HepG2 (cell line): ENCODE results near the gene UBL5. TPM values are rescaled to one million over a fixed set of nuclear protein-coding genes. Genes with fewer than 3 reads are reported as not detected.
"Not testable (repeated sequence)": the region's sequence is repeated elsewhere in the genome, so short reads cannot be mapped to it uniquely, and the experiment has no call there.

ENCODE experiments used
- ATAC-seq: fragments of 200-7000 bp; cut with Tn5 transposase; 3 replicates; pipeline ENCODE4 v1.9.1; 2020; ENCODE audit warnings: mild to moderate bottlenecking, moderate library complexity
- BruUV-seq: library from RNA; stranded (reverse); fragments of 400-500 nt; replicated peaks from 2 replicates; lab custom pipeline; 2021; lab: Mats Ljungman, UMichigan
- CTCF ChIA-PET: fragments of 300-600 bp; formaldehyde crosslinking; extraction: SDS; loops from one replicate; lab custom pipeline; 2021; ENCODE audit warnings: low total read pairs, inconsistent platforms, low intra/inter-chr PET ratio; lab: Yijun Ruan, JAX
- POLR2A ChIA-PET: fragments of 350-600 bp; sonication (Branson Sonifier 250); formaldehyde crosslinking; loops from one replicate; lab custom pipeline; 2020; ENCODE audit warnings: antibody characterized with exemption, inconsistent platforms; lab: Yijun Ruan, JAX
- DNase-seq: peaks from one replicate; pipeline ENCODE4 v3.0.0-alpha.2; 2015; ENCODE audit warnings: low spot score
- FAIRE-seq: peaks from 3 replicates; lab custom pipeline; 2011; peaks lifted over from hg19 to GRCh38; lab: Jason Lieb, UNC
- H2AFZ ChIP-seq: one replicate; pipeline ENCODE4 v1.6.1; 2011; ENCODE audit warnings: low read length, inconsistent platforms
- H3K27ac ChIP-seq: fragments of 300-600 bp; 3 replicates; pipeline ENCODE4 v1.8.0; 2011; ENCODE audit warnings: mixed run types, mild to moderate bottlenecking, mixed read lengths, low read length, inconsistent platforms; ENCODE audit not compliant: insufficient read depth; ENCODE audit errors: extremely low read length
- H3K27me3 ChIP-seq, 2 experiments: fragments of 200-600 bp in 1 of 2; 2 replicates in 1 of 2; 3 replicates in 1 of 2; pipeline versions ENCODE4 v1.6.0 to v1.8.0; 2011; ENCODE audit warnings: low read length in 2 of 2, mild to moderate bottlenecking in 2 of 2, moderate library complexity in 2 of 2, inconsistent platforms in 1 of 2; ENCODE audit not compliant: insufficient read depth in 2 of 2, control insufficient read depth in 1 of 2
- H3K36me3 ChIP-seq, 2 experiments: fragments of 200-600 bp in 1 of 2; replicated peaks in 1 of 2; 2 replicates in 1 of 2; 3 replicates in 1 of 2; pipeline versions ENCODE4 v1.5.1 to v1.8.0; 2011; ENCODE audit warnings: low read length in 2 of 2, inconsistent platforms in 1 of 2; ENCODE audit not compliant: insufficient read depth in 2 of 2, control insufficient read depth in 1 of 2
- H3K4me1 ChIP-seq: 2 replicates; pipeline ENCODE4 v1.5.1; 2012; ENCODE audit warnings: low read length, inconsistent platforms; ENCODE audit not compliant: insufficient read depth
- H3K4me2 ChIP-seq: 2 replicates; pipeline ENCODE4 v1.6.0; 2011; ENCODE audit warnings: low read depth, low read length, inconsistent platforms
- H3K4me3 ChIP-seq, 3 experiments: fragments of 200-600 bp in 1 of 3; sonication (generic), shearing (Covaris generic) in 1 of 3; replicated peaks in 1 of 3; 2 replicates each; pipeline ENCODE4 v1.5.1; 2011 to 2016; ENCODE audit warnings: low read length in 3 of 3, inconsistent platforms in 2 of 3, low read depth in 2 of 3, mild to moderate bottlenecking in 2 of 3, control low read depth in 1 of 3, mixed read lengths in 1 of 3; ENCODE audit not compliant: insufficient read depth in 1 of 3
- H3K79me2 ChIP-seq: one replicate; pipeline ENCODE4 v1.6.1; 2011; ENCODE audit warnings: low read length, inconsistent platforms; ENCODE audit not compliant: insufficient read depth
- H3K9ac ChIP-seq: 2 replicates; pipeline ENCODE4 v1.6.0; 2011; ENCODE audit warnings: mild to moderate bottlenecking, low read depth, low read length, inconsistent platforms; ENCODE audit not compliant: insufficient read depth
- H3K9me3 ChIP-seq: 2 replicates; pipeline ENCODE4 v1.5.1; 2012; ENCODE audit warnings: mild to moderate bottlenecking, low read length
- H4K20me1 ChIP-seq: 2 replicates; pipeline ENCODE4 v1.6.0; 2011; ENCODE audit warnings: inconsistent platforms, mild to moderate bottlenecking, low read length, moderate library complexity; ENCODE audit not compliant: insufficient read depth
- RCOR2 ChIP-seq: IDR thresholded peaks from 2 replicates; pipeline ENCODE4 v1.6.1; 2016; ENCODE audit warnings: missing biosample characterization, missing genetic modification reagents
- ZNF883 ChIP-seq: sonication (generic); formaldehyde crosslinking; IDR thresholded peaks from 2 replicates; pipeline ENCODE4 v1.5.1; 2020; ENCODE audit warnings: mild to moderate bottlenecking, missing genetic modification reagents; ENCODE audit errors: not compliant biosample characterization
- WGBS: methylation state at CpG from one replicate; pipeline ENCODE4 v1.1.6; 2017; ENCODE audit warnings: low lambda C conversion rate; 5-methylcytosine and 5-hydroxymethylcytosine counted together
- in situ Hi-C: cut with HindIII; loops from 2 replicates; pipeline ENCODE4 v1.10.0; 2017; ENCODE audit warnings: low pct_unique_long_range_greater_than_20kb; ENCODE audit not compliant: extremely low pct_ligation_motif_present
- intact Hi-C: fragments of 100-400 bp; cut with micrococcal nuclease; formaldehyde crosslinking; loops from one replicate; pipeline ENCODE4 v1.10.0; 2022; ENCODE audit not compliant: unreplicated experiment
- polyA plus RNA-seq, 8 experiments: library from polyadenylated mRNA; depleted of rRNA in 3 of 8; stranded (reverse) in 7 of 8; unstranded in 1 of 8; fragments of >200 nt; fragmentation: Illumina TruSeq in 4 of 8; extraction: Trizol in 4 of 8; gene quantifications; 2 replicates each; pipeline versions ENCODE4 v1.2.1 to v1.2.3, GENCODE V29; 2011 to 2016; ENCODE audit warnings: low read depth in 4 of 8, missing spikeins in 1 of 8, mixed read lengths in 1 of 8; ENCODE audit not compliant: insufficient read depth in 1 of 8
- total RNA-seq, 5 experiments: library from RNA; depleted of rRNA; stranded (reverse); fragments of >200 nt; fragmentation: Illumina TruSeq; extraction: Trizol; gene quantifications; 2 replicates each; pipeline ENCODE4 v1.2.3, GENCODE V29; 2016; ENCODE audit warnings: low read depth in 1 of 5

The UBL5 gene
- total and polyA plus RNA-seq, 2 of the 13 experiments (the other 11 are each of a cell fraction or from before 2014, with no cell fraction given) = 373 to 487 TPM

DNA sequence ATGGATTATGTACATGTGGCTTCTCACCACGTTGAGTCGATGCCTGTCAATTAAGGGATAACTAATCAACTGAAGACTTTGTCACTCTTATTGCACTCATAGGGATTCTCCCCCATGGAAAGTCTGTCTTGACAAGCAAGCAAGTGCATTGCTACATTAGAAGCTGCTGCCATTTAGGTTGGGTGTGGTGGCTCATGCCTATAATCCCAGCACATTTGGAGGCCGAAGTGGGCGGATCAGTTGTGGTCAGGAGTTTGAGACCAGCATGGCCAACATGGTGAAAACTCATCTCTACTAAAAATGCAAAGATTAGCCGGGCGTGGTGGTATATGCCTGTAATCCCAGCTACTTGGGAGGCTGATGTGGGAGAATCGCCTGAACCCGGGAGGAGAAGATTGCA, 40.9 kb upstream of the UBL5 start:
- Histone ChIP-seq H3K27me3 (no peaks in the 10 kb centered on the region), H3K9me3 (no peaks in the 10 kb centered on the region), H4K20me1 (no peaks in the 10 kb centered on the region), H3K36me3 (no peaks in the 10 kb centered on the region), H2AFZ (no peak overlapping the region), H3K9ac (no peak overlapping the region), H3K27ac (no peak overlapping the region)
- ChIA-PET POLR2A (no interaction called here), CTCF (no interaction called here)
- no TSS peak for BruUV-seq
- in situ Hi-C loops (loop anchor here (25.0 kb wide), 1 partner anchor 650 kb away; the partner anchor contains the start of genes OR7G3 and ZNF317), intact Hi-C loops (no loop called here)
- 99% methylated on average over 8 of the region's 8 CpGs for WGBS
- DNase-seq = no peak
- FAIRE-seq = no peak
- ATAC-seq = no peak
- peak; percentile 43 for TF ChIP-seq ZNF883
- TF ChIP-seq RCOR2 = no peak
- TF ChIP-seq, all 625 proteins: peak for 1
- Histone ChIP-seq H3K4me1 (peaks cover 42% of the 10 kb centered on the region), H3K79me2 (no peaks in the 10 kb centered on the region), H3K4me2 (peak overlapping the region; percentile 64), H3K4me3 (0 out of 6 replicates have a peak overlapping the region, but pooled peaks of 1 of the 3 experiments have one; percentile 90)

DNA sequence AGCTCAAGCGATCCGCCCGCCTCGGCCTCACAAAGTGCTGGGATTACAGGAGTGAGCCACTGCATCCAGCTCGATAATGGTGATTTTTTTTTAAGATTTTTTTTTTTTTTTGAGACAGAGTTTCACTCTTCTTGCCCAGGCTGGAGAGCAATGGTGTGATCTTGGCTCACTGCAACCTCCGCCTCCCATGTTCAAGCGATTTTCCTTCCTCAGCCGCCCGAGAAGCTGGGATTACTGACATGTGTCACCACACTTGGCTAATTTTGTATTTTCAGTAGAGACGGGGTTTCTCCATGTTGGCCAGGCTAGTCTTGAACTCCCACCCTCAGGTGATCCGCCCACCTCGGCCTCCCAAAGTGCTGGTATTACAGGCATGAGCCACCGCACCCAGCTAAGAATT, 39.1 kb upstream of the UBL5 start:
- FAIRE-seq, H3K27me3 ChIP-seq, H3K27ac ChIP-seq, H3K9ac ChIP-seq, DNase-seq, ATAC-seq, H4K20me1 ChIP-seq, H3K9me3 ChIP-seq, H3K36me3 ChIP-seq, H3K4me2 ChIP-seq, H3K4me3 ChIP-seq, H3K79me2 ChIP-seq, intact Hi-C loops, H2AFZ ChIP-seq, BruUV-seq: not testable (repeated sequence)
- H3K4me1 ChIP-seq = peaks cover 32% of the 10 kb centered on the region
- in situ Hi-C loops = loop anchor here (25.0 kb wide), 1 partner anchor 651 kb away; the partner anchor contains the start of genes OR7G3 and ZNF317
- ChIA-PET POLR2A (interaction anchor here (1.3 kb wide), 1 partner anchor 20 kb away, joined by 5 read pairs; the partner anchor contains the start of gene ZNF846), CTCF (interaction anchor here (2.7 kb wide), 1 partner anchor 163 kb away, joined by 31 read pairs; no protein-coding TSS in a partner anchor)
- WGBS = 94% methylated on average over 13 of the region's 13 CpGs
